DND-41 (cell line): ENCODE results near the gene RBP5.

Experiments used
- ATAC-seq: fragments of 200-7000 bp; cut with Tn5 transposase; 3 replicates; pipeline ENCODE4 v1.9.1; 2021; ENCODE audit warnings: low read depth; ENCODE audit not compliant: insufficient read depth
- DNase-seq: peaks from one replicate; pipeline ENCODE4 v3.0.0-alpha.2; 2020
- H2AFZ ChIP-seq: 2 replicates; pipeline ENCODE4 v1.6.0; 2012; ENCODE audit warnings: low read depth, low read length
- H3K27ac ChIP-seq: 2 replicates; pipeline ENCODE4 v1.5.1; 2012; ENCODE audit warnings: low read length, inconsistent platforms
- H3K27me3 ChIP-seq: fragments of 200-600 bp; sonication (generic); 2 replicates; pipeline ENCODE4 v1.6.0; 2012; ENCODE audit warnings: low read length, mild to moderate bottlenecking, inconsistent platforms; ENCODE audit not compliant: insufficient read depth, poor library complexity
- H3K36me3 ChIP-seq: 2 replicates; pipeline ENCODE4 v1.5.1; 2012; ENCODE audit warnings: low read length, inconsistent platforms; ENCODE audit not compliant: insufficient read depth
- H3K4me1 ChIP-seq: 2 replicates; pipeline ENCODE4 v1.5.1; 2012; ENCODE audit warnings: mild to moderate bottlenecking, low read length; ENCODE audit not compliant: insufficient read depth
- H3K4me2 ChIP-seq: 2 replicates; pipeline ENCODE4 v1.6.0; 2012; ENCODE audit warnings: mild to moderate bottlenecking, moderate library complexity, low read length, inconsistent platforms; ENCODE audit not compliant: insufficient read depth
- H3K4me3 ChIP-seq, 2 experiments: fragments of 200-600 bp in 1 of 2; shearing (Covaris generic) in 1 of 2; 2 replicates each; pipeline ENCODE4 v1.5.1; 2012 to 2016; ENCODE audit warnings: inconsistent platforms in 2 of 2, low read length in 2 of 2, mild to moderate bottlenecking in 2 of 2, low read depth in 1 of 2, moderate library complexity in 1 of 2
- H3K79me2 ChIP-seq: 2 replicates; pipeline ENCODE4 v1.6.0; 2012; ENCODE audit warnings: low read length, inconsistent platforms; ENCODE audit not compliant: insufficient read depth
- H3K9ac ChIP-seq: 2 replicates; pipeline ENCODE4 v1.6.0; 2012; ENCODE audit warnings: low read depth, mild to moderate bottlenecking, inconsistent platforms, low read length, moderate library complexity
- H3K9me3 ChIP-seq: 2 replicates; pipeline ENCODE4 v1.5.1; 2012; ENCODE audit warnings: low read length, moderate library complexity, mild to moderate bottlenecking, inconsistent platforms; ENCODE audit not compliant: insufficient read depth, severe bottlenecking
- H4K20me1 ChIP-seq: 2 replicates; pipeline ENCODE4 v1.6.0; 2012; ENCODE audit warnings: low read length; ENCODE audit not compliant: insufficient read depth
- CTCF ChIP-seq: IDR thresholded peaks from 2 replicates; pipeline ENCODE4 v1.5.1; 2012; ENCODE audit warnings: borderline replicate concordance, low read length, moderate library complexity, mild to moderate bottlenecking; ENCODE audit not compliant: poor library complexity, severe bottlenecking; ENCODE audit errors: extremely low read depth
- EZH2 ChIP-seq: IDR thresholded peaks from 3 replicates; pipeline ENCODE4 v1.6.1; 2012; ENCODE audit warnings: borderline replicate concordance, low read depth, mild to moderate bottlenecking, moderate library complexity, low read length, inconsistent platforms; ENCODE audit not compliant: severe bottlenecking

The RBP5 gene

DNA sequence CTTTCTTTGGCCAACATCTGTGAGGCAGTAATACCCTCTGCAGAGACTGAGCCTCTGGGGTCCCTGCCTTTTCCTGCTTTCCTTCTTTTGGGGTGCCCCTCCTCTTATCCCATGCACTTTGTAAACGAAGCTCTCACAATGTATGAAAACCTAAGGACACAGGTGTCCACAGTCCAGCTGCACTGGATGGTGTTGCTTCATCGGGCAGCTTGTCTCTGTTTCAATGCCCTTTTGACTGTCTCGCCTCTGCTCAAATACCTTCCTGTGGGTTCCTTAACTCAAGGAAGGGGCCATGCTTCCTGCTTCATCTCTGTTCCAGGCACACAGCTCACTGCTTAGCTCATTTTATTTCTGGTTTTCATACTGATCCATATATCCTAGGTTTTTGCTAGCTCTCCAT, 26.1 kb downstream of the RBP5 start:
- Histone ChIP-seq H3K79me2 (no peaks in the 10 kb centered on the region), H3K27ac (no peak overlapping the region)
- no peak for ATAC-seq

GRCh38 chr12:7101694-7102131, 27.0 kb downstream of the RBP5 start:
- no peak for DNase-seq
- H3K36me3 ChIP-seq, result peaks cover 10% of the 10 kb centered on the region
- no peaks in the 10 kb centered on the region for H3K79me2 ChIP-seq

More for the DNA sequence above, 26.1 kb downstream of the RBP5 start:
- H4K20me1 ChIP-seq, result no peaks in the 10 kb centered on the region
- no peak for TF ChIP-seq EZH2
- no peak for TF ChIP-seq CTCF
- H3K27me3 ChIP-seq, result no peaks in the 10 kb centered on the region
- no peak overlapping the region for H3K4me2 ChIP-seq
- no peak for DNase-seq
- H3K9ac ChIP-seq, result no peak overlapping the region
- peaks cover 10% of the 10 kb centered on the region for H3K36me3 ChIP-seq
- H3K9me3 ChIP-seq, result peaks cover 6% of the 10 kb centered on the region
- H3K4me1 ChIP-seq, result peaks cover under 1% of the 10 kb centered on the region
- no peak overlapping the region for H3K4me3 ChIP-seq
- no peak overlapping the region for H2AFZ ChIP-seq

DNA sequence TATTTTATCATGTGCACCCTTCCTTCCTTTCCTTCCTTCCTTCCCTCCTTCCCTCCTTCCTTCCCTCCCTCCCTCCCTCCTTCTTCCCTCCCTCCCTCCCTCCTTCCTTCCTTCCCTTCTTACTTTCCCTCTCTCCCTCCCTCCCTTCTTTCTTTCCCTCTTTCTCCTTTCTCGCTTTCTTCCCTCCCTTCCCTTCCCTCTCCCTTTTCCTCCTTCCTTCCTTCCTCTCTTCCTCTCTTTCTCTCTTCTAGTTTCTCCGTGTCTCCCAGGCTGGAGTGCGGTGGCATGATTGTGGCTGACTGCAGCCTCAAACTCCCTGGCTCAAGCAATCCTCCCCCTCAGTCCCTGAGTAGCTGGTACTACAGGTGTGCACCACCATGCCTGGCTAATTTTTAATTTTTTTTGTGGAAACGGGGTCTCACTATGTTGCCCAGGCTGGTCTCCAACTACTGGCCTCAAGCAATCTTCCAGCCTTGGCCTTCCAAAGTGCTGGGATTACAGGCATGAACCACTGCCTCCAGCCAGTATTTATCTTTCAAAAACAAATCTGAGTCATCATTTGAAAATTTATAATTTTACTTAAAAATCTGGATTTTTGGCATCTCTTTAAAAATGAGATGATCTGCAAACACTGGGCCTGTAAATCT, 27.5 kb downstream of the RBP5 start:
- Histone ChIP-seq H2AFZ (no peak overlapping the region), H3K4me3 (no peak overlapping the region), H3K79me2 (no peaks in the 10 kb centered on the region), H3K27ac (no peak overlapping the region), H3K9me3 (peaks cover 2% of the 10 kb centered on the region), H3K4me2 (no peak overlapping the region), H4K20me1 (no peaks in the 10 kb centered on the region), H3K36me3 (peaks cover 7% of the 10 kb centered on the region), H3K27me3 (no peaks in the 10 kb centered on the region), H3K4me1 (no peaks in the 10 kb centered on the region), H3K9ac (no peak overlapping the region)
- no peak for ATAC-seq
- TF ChIP-seq CTCF (no peak), EZH2 (no peak)
- no peak for DNase-seq

More at GRCh38 chr12:7101694-7102131, 27.0 kb downstream of the RBP5 start:
- TF ChIP-seq CTCF (no peak), EZH2 (no peak)
- no peak overlapping the region for H3K27ac ChIP-seq
- H3K4me2 ChIP-seq, result no peak overlapping the region
- H3K27me3 ChIP-seq, result no peaks in the 10 kb centered on the region
- H3K4me3 ChIP-seq, result no peak overlapping the region
- peaks cover 6% of the 10 kb centered on the region for H3K9me3 ChIP-seq
- H3K9ac ChIP-seq, result no peak overlapping the region
- no peaks in the 10 kb centered on the region for H4K20me1 ChIP-seq
- H2AFZ ChIP-seq, result no peak overlapping the region
- H3K4me1 ChIP-seq, result no peaks in the 10 kb centered on the region
- no peak for ATAC-seq

DNA sequence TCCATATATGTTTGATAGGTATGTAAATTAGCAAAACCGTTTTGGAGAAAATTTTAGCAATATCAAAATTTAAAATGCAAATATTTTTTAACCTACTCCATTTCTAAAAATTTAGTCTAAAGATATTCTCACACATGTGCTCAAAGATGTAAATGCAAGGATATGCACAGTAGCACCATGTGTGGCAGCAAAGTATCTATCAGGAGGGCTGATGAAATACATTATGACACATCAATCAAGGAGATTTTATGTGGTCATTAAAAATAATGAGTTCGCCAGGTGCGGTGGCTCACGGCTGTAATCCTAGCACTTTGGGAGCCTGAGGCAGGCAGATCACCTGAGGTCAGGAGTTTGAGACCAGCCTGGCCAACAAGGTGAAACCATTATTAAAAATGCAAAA, 28.4 kb downstream of the RBP5 start:
- H3K9ac ChIP-seq, result no peak overlapping the region
- ATAC-seq, result no peak
- TF ChIP-seq EZH2 (no peak), CTCF (no peak)
- H4K20me1 ChIP-seq, result no peaks in the 10 kb centered on the region
- H2AFZ ChIP-seq, result no peak overlapping the region
- H3K27me3 ChIP-seq, result no peaks in the 10 kb centered on the region
- no peaks in the 10 kb centered on the region for H3K79me2 ChIP-seq
- H3K4me2 ChIP-seq, result no peak overlapping the region
- H3K36me3 ChIP-seq, result peaks cover 7% of the 10 kb centered on the region
- DNase-seq, result no peak
- H3K4me3 ChIP-seq, result no peak overlapping the region
- no peak overlapping the region for H3K27ac ChIP-seq
- no peaks in the 10 kb centered on the region for H3K4me1 ChIP-seq
- H3K9me3 ChIP-seq, result no peaks in the 10 kb centered on the region
